HepG2 (cell line): ENCODE results near the gene C1orf185. TPM values are rescaled to one million over a fixed set of nuclear protein-coding genes. Genes with fewer than 3 reads are reported as not detected.

Source experiments
- ATAC-seq: fragments of 200-7000 bp; cut with Tn5 transposase; 3 replicates; pipeline ENCODE4 v1.9.1; 2020; ENCODE audit warnings: mild to moderate bottlenecking, moderate library complexity
- BruUV-seq: library from RNA; stranded (reverse); fragments of 400-500 nt; replicated peaks from 2 replicates; lab custom pipeline; 2021; lab: Mats Ljungman, UMichigan
- CTCF ChIA-PET: fragments of 300-600 bp; formaldehyde crosslinking; extraction: SDS; loops from one replicate; lab custom pipeline; 2021; ENCODE audit warnings: low total read pairs, inconsistent platforms, low intra/inter-chr PET ratio; lab: Yijun Ruan, JAX
- POLR2A ChIA-PET: fragments of 350-600 bp; sonication (Branson Sonifier 250); formaldehyde crosslinking; loops from one replicate; lab custom pipeline; 2020; ENCODE audit warnings: antibody characterized with exemption, inconsistent platforms; lab: Yijun Ruan, JAX
- DNase-seq: peaks from one replicate; pipeline ENCODE4 v3.0.0-alpha.2; 2015; ENCODE audit warnings: low spot score
- FAIRE-seq: peaks from 3 replicates; lab custom pipeline; 2011; peaks lifted over from hg19 to GRCh38; lab: Jason Lieb, UNC
- H2AFZ ChIP-seq: one replicate; pipeline ENCODE4 v1.6.1; 2011; ENCODE audit warnings: low read length, inconsistent platforms
- H3K27ac ChIP-seq: fragments of 300-600 bp; 3 replicates; pipeline ENCODE4 v1.8.0; 2011; ENCODE audit warnings: mixed run types, mild to moderate bottlenecking, mixed read lengths, low read length, inconsistent platforms; ENCODE audit not compliant: insufficient read depth; ENCODE audit errors: extremely low read length
- H3K27me3 ChIP-seq, 2 experiments: fragments of 200-600 bp in 1 of 2; 2 replicates in 1 of 2; 3 replicates in 1 of 2; pipeline versions ENCODE4 v1.6.0 to v1.8.0; 2011; ENCODE audit warnings: low read length in 2 of 2, mild to moderate bottlenecking in 2 of 2, moderate library complexity in 2 of 2, inconsistent platforms in 1 of 2; ENCODE audit not compliant: insufficient read depth in 2 of 2, control insufficient read depth in 1 of 2
- H3K36me3 ChIP-seq, 2 experiments: fragments of 200-600 bp in 1 of 2; replicated peaks in 1 of 2; 2 replicates in 1 of 2; 3 replicates in 1 of 2; pipeline versions ENCODE4 v1.5.1 to v1.8.0; 2011; ENCODE audit warnings: low read length in 2 of 2, inconsistent platforms in 1 of 2; ENCODE audit not compliant: insufficient read depth in 2 of 2, control insufficient read depth in 1 of 2
- H3K4me1 ChIP-seq: 2 replicates; pipeline ENCODE4 v1.5.1; 2012; ENCODE audit warnings: low read length, inconsistent platforms; ENCODE audit not compliant: insufficient read depth
- H3K4me2 ChIP-seq: 2 replicates; pipeline ENCODE4 v1.6.0; 2011; ENCODE audit warnings: low read depth, low read length, inconsistent platforms
- H3K4me3 ChIP-seq, 3 experiments: fragments of 200-600 bp in 1 of 3; sonication (generic), shearing (Covaris generic) in 1 of 3; replicated peaks in 1 of 3; 2 replicates each; pipeline ENCODE4 v1.5.1; 2011 to 2016; ENCODE audit warnings: low read length in 3 of 3, inconsistent platforms in 2 of 3, low read depth in 2 of 3, mild to moderate bottlenecking in 2 of 3, control low read depth in 1 of 3, mixed read lengths in 1 of 3; ENCODE audit not compliant: insufficient read depth in 1 of 3
- H3K79me2 ChIP-seq: one replicate; pipeline ENCODE4 v1.6.1; 2011; ENCODE audit warnings: low read length, inconsistent platforms; ENCODE audit not compliant: insufficient read depth
- H3K9ac ChIP-seq: 2 replicates; pipeline ENCODE4 v1.6.0; 2011; ENCODE audit warnings: mild to moderate bottlenecking, low read depth, low read length, inconsistent platforms; ENCODE audit not compliant: insufficient read depth
- H3K9me3 ChIP-seq: 2 replicates; pipeline ENCODE4 v1.5.1; 2012; ENCODE audit warnings: mild to moderate bottlenecking, low read length
- H4K20me1 ChIP-seq: 2 replicates; pipeline ENCODE4 v1.6.0; 2011; ENCODE audit warnings: inconsistent platforms, mild to moderate bottlenecking, low read length, moderate library complexity; ENCODE audit not compliant: insufficient read depth
- ATF7 ChIP-seq, 2 experiments: fragments of 450-650 bp in 1 of 2; sonication (generic) in 1 of 2; formaldehyde crosslinking in 1 of 2; IDR thresholded peaks; 2 replicates each; pipeline versions ENCODE4 v1.4.0 to v1.6.1; 2016 to 2020; ENCODE audit warnings: antibody characterized with exemption in 1 of 2, mild to moderate bottlenecking in 1 of 2, missing genetic modification reagents in 1 of 2
- FOXA1 ChIP-seq, 2 experiments: fragments of 450-650 bp in 1 of 2; sonication (generic) in 1 of 2; formaldehyde crosslinking in 1 of 2; IDR thresholded peaks; 2 replicates each; pipeline versions ENCODE4 v1.4.0 to v1.6.1; 2016 to 2020; ENCODE audit warnings: missing genetic modification reagents in 1 of 2
- FOXJ3 ChIP-seq: sonication (generic); formaldehyde crosslinking; IDR thresholded peaks from 2 replicates; pipeline ENCODE4 v1.4.0; 2020; ENCODE audit warnings: missing genetic modification reagents, mild to moderate bottlenecking, borderline replicate concordance
- HDAC1 ChIP-seq: sonication (generic); formaldehyde crosslinking; IDR thresholded peaks from 2 replicates; pipeline ENCODE4 v1.5.1; 2020; ENCODE audit warnings: mild to moderate bottlenecking, missing genetic modification reagents
- HOXA5 ChIP-seq: sonication (generic); formaldehyde crosslinking; IDR thresholded peaks from 2 replicates; pipeline ENCODE4 v1.4.0; 2020; ENCODE audit warnings: missing genetic modification reagents
- KMT2B ChIP-seq: IDR thresholded peaks from 2 replicates; pipeline ENCODE4 v1.6.1; 2016; ENCODE audit warnings: missing genetic modification reagents, missing compliant biosample characterization
- MAFG ChIP-seq: sonication (generic); formaldehyde crosslinking; IDR thresholded peaks from 2 replicates; pipeline ENCODE4 v1.5.1; 2020; ENCODE audit warnings: mild to moderate bottlenecking, missing genetic modification reagents
- MAZ ChIP-seq, 2 experiments: sonication (generic) in 1 of 2; formaldehyde crosslinking in 1 of 2; IDR thresholded peaks; 2 replicates each; pipeline versions ENCODE4 v1.5.0 to v1.6.1; 2012 to 2020; ENCODE audit warnings: low read depth in 2 of 2, mild to moderate bottlenecking in 2 of 2, borderline replicate concordance in 1 of 2, improper control_type of control experiment in 1 of 2, low read length in 1 of 2, missing genetic modification reagents in 1 of 2, moderate library complexity in 1 of 2
- MED8 ChIP-seq: sonication (generic); formaldehyde crosslinking; IDR thresholded peaks from 2 replicates; pipeline ENCODE4 v1.8.1; 2023; ENCODE audit warnings: mild to moderate bottlenecking, missing genetic modification reagents; ENCODE audit not compliant: insufficient replicate concordance
- PRPF4 ChIP-seq: fragments of 200-400 bp; formaldehyde crosslinking; IDR thresholded peaks from 2 replicates; pipeline ENCODE4 v1.6.1; 2016; ENCODE audit warnings: low read length, low read depth; ENCODE audit not compliant: poor library complexity, severe bottlenecking
- SRY ChIP-seq: sonication (generic); formaldehyde crosslinking; IDR thresholded peaks from 2 replicates; pipeline ENCODE4 v1.8.0; 2022; ENCODE audit warnings: mild to moderate bottlenecking, missing genetic modification reagents
- TBX2 ChIP-seq: sonication (generic); formaldehyde crosslinking; IDR thresholded peaks from 2 replicates; pipeline ENCODE4 v1.5.0; 2020; ENCODE audit warnings: missing genetic modification reagents, mild to moderate bottlenecking, borderline replicate concordance
- THAP11 ChIP-seq: IDR thresholded peaks from 2 replicates; pipeline ENCODE4 v1.6.1; 2016; ENCODE audit warnings: missing biosample characterization, missing genetic modification reagents
- ZFP82 ChIP-seq: sonication (generic); formaldehyde crosslinking; IDR thresholded peaks from 2 replicates; pipeline ENCODE4 v1.5.1; 2020; ENCODE audit warnings: mild to moderate bottlenecking, missing genetic modification reagents, borderline replicate concordance
- ZNF572 ChIP-seq: sonication (generic); formaldehyde crosslinking; IDR thresholded peaks from 2 replicates; pipeline ENCODE4 v1.5.1; 2020; ENCODE audit warnings: mild to moderate bottlenecking, missing genetic modification reagents
- whole genome bisulfite sequencing: methylation state at CpG from one replicate; pipeline ENCODE4 v1.1.6; 2017; ENCODE audit warnings: low lambda C conversion rate; 5-methylcytosine and 5-hydroxymethylcytosine counted together
- in situ Hi-C: cut with HindIII; loops from 2 replicates; pipeline ENCODE4 v1.10.0; 2017; ENCODE audit warnings: low pct_unique_long_range_greater_than_20kb; ENCODE audit not compliant: extremely low pct_ligation_motif_present
- intact Hi-C: fragments of 100-400 bp; cut with micrococcal nuclease; formaldehyde crosslinking; loops from one replicate; pipeline ENCODE4 v1.10.0; 2022; ENCODE audit not compliant: unreplicated experiment
- polyA plus RNA-seq, 8 experiments: library from polyadenylated mRNA; depleted of rRNA in 3 of 8; stranded (reverse) in 7 of 8; unstranded in 1 of 8; fragments of >200 nt; fragmentation: Illumina TruSeq in 4 of 8; extraction: Trizol in 4 of 8; gene quantifications; 2 replicates each; pipeline versions ENCODE4 v1.2.1 to v1.2.3, GENCODE V29; 2011 to 2016; ENCODE audit warnings: low read depth in 4 of 8, missing spikeins in 1 of 8, mixed read lengths in 1 of 8; ENCODE audit not compliant: insufficient read depth in 1 of 8
- total RNA-seq, 5 experiments: library from RNA; depleted of rRNA; stranded (reverse); fragments of >200 nt; fragmentation: Illumina TruSeq; extraction: Trizol; gene quantifications; 2 replicates each; pipeline ENCODE4 v1.2.3, GENCODE V29; 2016; ENCODE audit warnings: low read depth in 1 of 5
- TF ChIP-seq, protein P1 (sequence below): sonication (generic); formaldehyde crosslinking; IDR thresholded peaks from 2 replicates; pipeline ENCODE4 v1.4.0; 2020; ENCODE audit warnings: missing genetic modification reagents
- TF ChIP-seq, protein P2 (sequence below), 2 experiments: fragments of 450-650 bp in 1 of 2; sonication (generic) in 1 of 2; formaldehyde crosslinking; IDR thresholded peaks; 2 replicates each; pipeline versions ENCODE4 v1.5.0 to v1.8.0; 2020 to 2022; ENCODE audit warnings: mild to moderate bottlenecking in 1 of 2, missing genetic modification reagents in 1 of 2

C1orf185 gene
- total and polyA plus RNA-seq, 2 of the 13 experiments (the other 11 are each of a cell fraction or from before 2014, with no cell fraction given), result not detected

- no peak for TF ChIP-seq HDAC1 (CRISPR knock-in tag)
Measured at GRCh38 chr1:51072043-51072439, 30.0 kb upstream of the C1orf185 start (continued).

- Histone ChIP-seq H3K9ac (no peak overlapping the region), H3K27ac (no peak overlapping the region), H3K79me2 (no peaks in the 10 kb centered on the region), H3K9me3 (no peaks in the 10 kb centered on the region), H3K27me3 (no peaks in the 10 kb centered on the region; a peak in 1 of 5 replicates), H4K20me1 (no peaks in the 10 kb centered on the region), H3K4me3 (no peak overlapping the region), H3K36me3 (no peaks in the 10 kb centered on the region), H3K4me2 (no peak overlapping the region), H3K4me1 (no peaks in the 10 kb centered on the region), H2AFZ (no peak overlapping the region)
- no peak for TF ChIP-seq PRPF4
- no peak for TF ChIP-seq MAZ (IDR thresholded peaks at IDR 0.05; ENCODE audit: borderline replicate concordance, low read depth, low read length)
- no peak for TF ChIP-seq MAZ (CRISPR knock-in tag; IDR thresholded peaks at IDR 0.05; ENCODE audit: low read depth)
- peak; percentile 77 for TF ChIP-seq ATF7 (IDR thresholded peaks at IDR 0.05)
- TF ChIP-seq ATF7 (CRISPR knock-in tag; IDR thresholded peaks at IDR 0.05), result no peak
- in situ Hi-C loops (no loop called here), intact Hi-C loops (no loop called here)
- BruUV-seq, result no TSS peak
- CTCF ChIA-PET, result no interaction called here
- FAIRE-seq, result no peak
- POLR2A ChIA-PET, result no interaction called here
- DNase-seq, result no peak
- ATAC-seq, result no peak
Measured at GRCh38 chr1:51072651-51073050, 29.4 kb upstream of the C1orf185 start.

- FAIRE-seq (no peak), DNase-seq (no peak), ATAC-seq (no peak)
- Histone ChIP-seq H3K4me2 (no peak overlapping the region), H3K4me1 (no peaks in the 10 kb centered on the region), H3K4me3 (no peak overlapping the region), H2AFZ (no peak overlapping the region), H4K20me1 (no peaks in the 10 kb centered on the region), H3K36me3 (no peaks in the 10 kb centered on the region), H3K27ac (no peak overlapping the region), H3K9me3 (no peaks in the 10 kb centered on the region), H3K9ac (no peak overlapping the region), H3K79me2 (no peaks in the 10 kb centered on the region), H3K27me3 (no peaks in the 10 kb centered on the region; a peak in 1 of 5 replicates)
- BruUV-seq, result no TSS peak
- CTCF ChIA-PET, result no interaction called here
- intact Hi-C loops (no loop called here), in situ Hi-C loops (no loop called here)
- POLR2A ChIA-PET, result no interaction called here
- WGBS, result 0% methylated on average over 1 of the region's 1 CpG
- TF ChIP-seq FOXJ3 (CRISPR knock-in tag), result no peak
- TF ChIP-seq ZNF572 (CRISPR knock-in tag), result no peak
- no peak for TF ChIP-seq ZFP82 (CRISPR knock-in tag)
- TF ChIP-seq SRY (CRISPR knock-in tag), result no peak
- TF ChIP-seq, protein P1, sequence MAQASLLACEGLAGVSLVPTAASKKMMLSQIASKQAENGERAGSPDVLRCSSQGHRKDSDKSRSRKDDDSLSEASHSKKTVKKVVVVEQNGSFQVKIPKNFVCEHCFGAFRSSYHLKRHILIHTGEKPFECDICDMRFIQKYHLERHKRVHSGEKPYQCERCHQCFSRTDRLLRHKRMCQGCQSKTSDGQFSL (CRISPR knock-in tag), result no peak
- no peak for TF ChIP-seq THAP11
- no peak for TF ChIP-seq FOXA1 (IDR thresholded peaks at IDR 0.05)
- TF ChIP-seq FOXA1 (CRISPR knock-in tag; IDR thresholded peaks at IDR 0.05), result no peak
- TF ChIP-seq MED8 (CRISPR knock-in tag), result no peak
- TF ChIP-seq HOXA5 (CRISPR knock-in tag), result no peak
- TF ChIP-seq, protein P2, sequence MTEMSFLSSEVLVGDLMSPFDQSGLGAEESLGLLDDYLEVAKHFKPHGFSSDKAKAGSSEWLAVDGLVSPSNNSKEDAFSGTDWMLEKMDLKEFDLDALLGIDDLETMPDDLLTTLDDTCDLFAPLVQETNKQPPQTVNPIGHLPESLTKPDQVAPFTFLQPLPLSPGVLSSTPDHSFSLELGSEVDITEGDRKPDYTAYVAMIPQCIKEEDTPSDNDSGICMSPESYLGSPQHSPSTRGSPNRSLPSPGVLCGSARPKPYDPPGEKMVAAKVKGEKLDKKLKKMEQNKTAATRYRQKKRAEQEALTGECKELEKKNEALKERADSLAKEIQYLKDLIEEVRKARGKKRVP (CRISPR knock-in tag; IDR thresholded peaks at IDR 0.05), result no peak
- no peak for TF ChIP-seq MAFG (CRISPR knock-in tag)
- TF ChIP-seq KMT2B (CRISPR knock-in tag), result no peak
- TF ChIP-seq TBX2 (CRISPR knock-in tag), result no peak
Measured at GRCh38 chr1:51073456-51073855, 28.6 kb upstream of the C1orf185 start.
